HepG2 (cell line): ENCODE data around the gene HMGCS2. TPM values are rescaled to one million over a fixed set of nuclear protein-coding genes. Genes with fewer than 3 reads are reported as not detected.

Source experiments
- AKAP8 ChIP-seq: sonication (generic); formaldehyde crosslinking; IDR thresholded peaks from 2 replicates; pipeline ENCODE4 v1.5.1; 2020; ENCODE audit warnings: mild to moderate bottlenecking, missing genetic modification reagents
- KLF9 ChIP-seq: IDR thresholded peaks from 2 replicates; pipeline ENCODE4 v1.6.1; 2016; ENCODE audit warnings: low read depth
- SKI ChIP-seq: fragments of 450-650 bp; IDR thresholded peaks from one replicate; pipeline ENCODE4 v1.6.1; 2018; ENCODE audit warnings: mild to moderate bottlenecking; ENCODE audit not compliant: partially characterized antibody
- SRSF4 ChIP-seq: fragments of 200-400 bp; formaldehyde crosslinking; IDR thresholded peaks from one replicate; pipeline ENCODE4 v1.6.1; 2018; ENCODE audit warnings: mild to moderate bottlenecking, low read depth, low read length, moderate library complexity; ENCODE audit not compliant: poor library complexity, severe bottlenecking
- THAP11 ChIP-seq: IDR thresholded peaks from 2 replicates; pipeline ENCODE4 v1.6.1; 2016; ENCODE audit warnings: missing biosample characterization, missing genetic modification reagents
- TP53 ChIP-seq: sonication (generic); formaldehyde crosslinking; conservative IDR thresholded peaks from 2 replicates; pipeline ENCODE4 v1.4.0; 2020; ENCODE audit warnings: missing genetic modification reagents
- ZMYM3 ChIP-seq: sonication (generic); formaldehyde crosslinking; IDR thresholded peaks from 2 replicates; pipeline ENCODE4 v1.5.1; 2020; ENCODE audit warnings: mild to moderate bottlenecking, missing genetic modification reagents
- ZNF337 ChIP-seq: sonication (generic); formaldehyde crosslinking; IDR thresholded peaks from 2 replicates; pipeline ENCODE4 v1.5.1; 2020; ENCODE audit warnings: missing genetic modification reagents, low read depth, mild to moderate bottlenecking, borderline replicate concordance
- ZNF484 ChIP-seq: sonication (generic); formaldehyde crosslinking; IDR thresholded peaks from 2 replicates; pipeline ENCODE4 v1.5.1; 2020; ENCODE audit warnings: mild to moderate bottlenecking, low read depth, missing genetic modification reagents, borderline replicate concordance
- ZNF510 ChIP-seq: sonication (generic); formaldehyde crosslinking; IDR thresholded peaks from 2 replicates; pipeline ENCODE4 v1.4.0; 2020; ENCODE audit warnings: low read depth, mild to moderate bottlenecking, missing genetic modification reagents
- ZNF562 ChIP-seq: sonication (generic); formaldehyde crosslinking; IDR thresholded peaks from 2 replicates; pipeline ENCODE4 v1.8.0; 2022; ENCODE audit warnings: missing genetic modification reagents, borderline replicate concordance
- ZNF644 ChIP-seq: IDR thresholded peaks from 2 replicates; pipeline ENCODE4 v1.6.1; 2016; ENCODE audit warnings: low read depth
- polyA plus RNA-seq, 8 experiments: library from polyadenylated mRNA; depleted of rRNA in 3 of 8; stranded (reverse) in 7 of 8; unstranded in 1 of 8; fragments of >200 nt; fragmentation: Illumina TruSeq in 4 of 8; extraction: Trizol in 4 of 8; gene quantifications; 2 replicates each; pipeline versions ENCODE4 v1.2.1 to v1.2.3, GENCODE V29; 2011 to 2016; ENCODE audit warnings: low read depth in 4 of 8, missing spikeins in 1 of 8, mixed read lengths in 1 of 8; ENCODE audit not compliant: insufficient read depth in 1 of 8
- total RNA-seq, 5 experiments: library from RNA; depleted of rRNA; stranded (reverse); fragments of >200 nt; fragmentation: Illumina TruSeq; extraction: Trizol; gene quantifications; 2 replicates each; pipeline ENCODE4 v1.2.3, GENCODE V29; 2016; ENCODE audit warnings: low read depth in 1 of 5
- TF ChIP-seq, protein P1 (sequence below): sonication (generic); formaldehyde crosslinking; IDR thresholded peaks from 2 replicates; pipeline ENCODE4 v1.4.0; 2020; ENCODE audit warnings: missing genetic modification reagents, borderline replicate concordance
- TF ChIP-seq, protein P2 (sequence below): IDR thresholded peaks from 2 replicates; pipeline ENCODE4 v1.6.1; 2012; ENCODE audit warnings: inconsistent platforms
- TF ChIP-seq, protein P3 (sequence below): sonication (generic); formaldehyde crosslinking; IDR thresholded peaks from 2 replicates; pipeline ENCODE4 v1.4.0; 2020; ENCODE audit warnings: missing genetic modification reagents, low read depth, mild to moderate bottlenecking, borderline replicate concordance
- TF ChIP-seq, protein P4 (sequence below): sonication (generic); formaldehyde crosslinking; IDR thresholded peaks from 2 replicates; pipeline ENCODE4 v1.4.0; 2020; ENCODE audit warnings: missing genetic modification reagents, mild to moderate bottlenecking, borderline replicate concordance
- TF ChIP-seq, protein P5 (sequence below): sonication (generic); formaldehyde crosslinking; IDR thresholded peaks from 2 replicates; pipeline ENCODE4 v1.5.1; 2020; ENCODE audit warnings: mild to moderate bottlenecking, missing genetic modification reagents, moderate library complexity
- TF ChIP-seq, protein P6 (sequence below): sonication (generic); formaldehyde crosslinking; IDR thresholded peaks from 2 replicates; pipeline ENCODE4 v1.4.0; 2020; ENCODE audit warnings: missing genetic modification reagents

HMGCS2 gene
- total and polyA plus RNA-seq, 2 of the 13 experiments (the other 11 are each of a cell fraction or from before 2014, with no cell fraction given): 0.44 to 1.5 TPM

DNA sequence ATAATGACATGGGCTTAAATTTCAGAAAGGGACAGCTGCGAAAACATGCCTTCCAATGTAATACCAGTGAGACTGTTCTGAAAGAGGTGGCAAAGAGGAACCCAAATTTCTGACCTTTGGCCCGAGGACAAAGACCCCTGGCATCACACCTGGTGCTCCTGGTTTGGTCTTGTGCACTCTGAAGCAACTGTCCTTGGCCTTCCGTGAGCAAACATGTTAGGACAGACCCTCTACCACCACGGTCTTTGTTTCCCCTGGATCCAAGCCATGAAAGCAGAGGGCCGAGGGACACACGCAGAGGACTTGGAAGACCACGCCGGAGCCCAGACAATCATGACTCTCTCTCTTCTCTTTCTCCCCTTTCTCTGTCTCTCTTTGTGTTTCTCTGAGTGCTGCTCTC, 36.5 kb upstream of the HMGCS2 start (continued):
- TF ChIP-seq, protein P1, sequence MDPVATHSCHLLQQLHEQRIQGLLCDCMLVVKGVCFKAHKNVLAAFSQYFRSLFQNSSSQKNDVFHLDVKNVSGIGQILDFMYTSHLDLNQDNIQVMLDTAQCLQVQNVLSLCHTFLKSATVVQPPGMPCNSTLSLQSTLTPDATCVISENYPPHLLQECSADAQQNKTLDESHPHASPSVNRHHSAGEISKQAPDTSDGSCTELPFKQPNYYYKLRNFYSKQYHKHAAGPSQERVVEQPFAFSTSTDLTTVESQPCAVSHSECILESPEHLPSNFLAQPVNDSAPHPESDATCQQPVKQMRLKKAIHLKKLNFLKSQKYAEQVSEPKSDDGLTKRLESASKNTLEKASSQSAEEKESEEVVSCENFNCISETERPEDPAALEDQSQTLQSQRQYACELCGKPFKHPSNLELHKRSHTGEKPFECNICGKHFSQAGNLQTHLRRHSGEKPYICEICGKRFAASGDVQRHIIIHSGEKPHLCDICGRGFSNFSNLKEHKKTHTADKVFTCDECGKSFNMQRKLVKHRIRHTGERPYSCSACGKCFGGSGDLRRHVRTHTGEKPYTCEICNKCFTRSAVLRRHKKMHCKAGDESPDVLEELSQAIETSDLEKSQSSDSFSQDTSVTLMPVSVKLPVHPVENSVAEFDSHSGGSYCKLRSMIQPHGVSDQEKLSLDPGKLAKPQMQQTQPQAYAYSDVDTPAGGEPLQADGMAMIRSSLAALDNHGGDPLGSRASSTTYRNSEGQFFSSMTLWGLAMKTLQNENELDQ (CRISPR knock-in tag): no peak
- TF ChIP-seq KLF9 (CRISPR knock-in tag) (no peak), ZNF644 (no peak), AKAP8 (no peak), ZNF484 (CRISPR knock-in tag) (no peak), TP53 (CRISPR knock-in tag) (no peak), ZNF337 (CRISPR knock-in tag) (no peak), SRSF4 (no peak), SKI (no peak), ZNF510 (CRISPR knock-in tag) (no peak), THAP11 (CRISPR knock-in tag) (no peak), ZMYM3 (CRISPR knock-in tag) (no peak), ZNF562 (CRISPR knock-in tag) (no peak)
- TF ChIP-seq, protein P2, sequence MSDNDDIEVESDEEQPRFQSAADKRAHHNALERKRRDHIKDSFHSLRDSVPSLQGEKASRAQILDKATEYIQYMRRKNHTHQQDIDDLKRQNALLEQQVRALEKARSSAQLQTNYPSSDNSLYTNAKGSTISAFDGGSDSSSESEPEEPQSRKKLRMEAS: no peak
- TF ChIP-seq, protein P3, sequence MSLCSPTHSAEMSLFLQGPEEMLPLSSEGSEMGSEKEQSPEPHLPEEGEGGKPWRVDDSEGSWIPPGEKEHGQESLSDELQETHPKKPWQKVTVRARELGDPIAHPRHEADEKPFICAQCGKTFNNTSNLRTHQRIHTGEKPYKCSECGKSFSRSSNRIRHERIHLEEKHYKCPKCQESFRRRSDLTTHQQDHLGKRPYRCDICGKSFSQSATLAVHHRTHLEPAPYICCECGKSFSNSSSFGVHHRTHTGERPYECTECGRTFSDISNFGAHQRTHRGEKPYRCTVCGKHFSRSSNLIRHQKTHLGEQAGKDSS (CRISPR knock-in tag): no peak
- TF ChIP-seq, protein P4, sequence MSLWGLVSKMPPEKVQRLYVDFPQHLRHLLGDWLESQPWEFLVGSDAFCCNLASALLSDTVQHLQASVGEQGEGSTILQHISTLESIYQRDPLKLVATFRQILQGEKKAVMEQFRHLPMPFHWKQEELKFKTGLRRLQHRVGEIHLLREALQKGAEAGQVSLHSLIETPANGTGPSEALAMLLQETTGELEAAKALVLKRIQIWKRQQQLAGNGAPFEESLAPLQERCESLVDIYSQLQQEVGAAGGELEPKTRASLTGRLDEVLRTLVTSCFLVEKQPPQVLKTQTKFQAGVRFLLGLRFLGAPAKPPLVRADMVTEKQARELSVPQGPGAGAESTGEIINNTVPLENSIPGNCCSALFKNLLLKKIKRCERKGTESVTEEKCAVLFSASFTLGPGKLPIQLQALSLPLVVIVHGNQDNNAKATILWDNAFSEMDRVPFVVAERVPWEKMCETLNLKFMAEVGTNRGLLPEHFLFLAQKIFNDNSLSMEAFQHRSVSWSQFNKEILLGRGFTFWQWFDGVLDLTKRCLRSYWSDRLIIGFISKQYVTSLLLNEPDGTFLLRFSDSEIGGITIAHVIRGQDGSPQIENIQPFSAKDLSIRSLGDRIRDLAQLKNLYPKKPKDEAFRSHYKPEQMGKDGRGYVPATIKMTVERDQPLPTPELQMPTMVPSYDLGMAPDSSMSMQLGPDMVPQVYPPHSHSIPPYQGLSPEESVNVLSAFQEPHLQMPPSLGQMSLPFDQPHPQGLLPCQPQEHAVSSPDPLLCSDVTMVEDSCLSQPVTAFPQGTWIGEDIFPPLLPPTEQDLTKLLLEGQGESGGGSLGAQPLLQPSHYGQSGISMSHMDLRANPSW (CRISPR knock-in tag): no peak
- TF ChIP-seq, protein P5, sequence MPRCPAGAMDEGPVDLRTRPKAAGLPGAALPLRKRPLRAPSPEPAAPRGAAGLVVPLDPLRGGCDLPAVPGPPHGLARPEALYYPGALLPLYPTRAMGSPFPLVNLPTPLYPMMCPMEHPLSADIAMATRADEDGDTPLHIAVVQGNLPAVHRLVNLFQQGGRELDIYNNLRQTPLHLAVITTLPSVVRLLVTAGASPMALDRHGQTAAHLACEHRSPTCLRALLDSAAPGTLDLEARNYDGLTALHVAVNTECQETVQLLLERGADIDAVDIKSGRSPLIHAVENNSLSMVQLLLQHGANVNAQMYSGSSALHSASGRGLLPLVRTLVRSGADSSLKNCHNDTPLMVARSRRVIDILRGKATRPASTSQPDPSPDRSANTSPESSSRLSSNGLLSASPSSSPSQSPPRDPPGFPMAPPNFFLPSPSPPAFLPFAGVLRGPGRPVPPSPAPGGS (CRISPR knock-in tag): no peak
- TF ChIP-seq, protein P6, sequence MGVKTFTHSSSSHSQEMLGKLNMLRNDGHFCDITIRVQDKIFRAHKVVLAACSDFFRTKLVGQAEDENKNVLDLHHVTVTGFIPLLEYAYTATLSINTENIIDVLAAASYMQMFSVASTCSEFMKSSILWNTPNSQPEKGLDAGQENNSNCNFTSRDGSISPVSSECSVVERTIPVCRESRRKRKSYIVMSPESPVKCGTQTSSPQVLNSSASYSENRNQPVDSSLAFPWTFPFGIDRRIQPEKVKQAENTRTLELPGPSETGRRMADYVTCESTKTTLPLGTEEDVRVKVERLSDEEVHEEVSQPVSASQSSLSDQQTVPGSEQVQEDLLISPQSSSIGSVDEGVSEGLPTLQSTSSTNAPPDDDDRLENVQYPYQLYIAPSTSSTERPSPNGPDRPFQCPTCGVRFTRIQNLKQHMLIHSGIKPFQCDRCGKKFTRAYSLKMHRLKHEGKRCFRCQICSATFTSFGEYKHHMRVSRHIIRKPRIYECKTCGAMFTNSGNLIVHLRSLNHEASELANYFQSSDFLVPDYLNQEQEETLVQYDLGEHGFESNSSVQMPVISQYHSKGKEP (CRISPR knock-in tag): no peak
